Ovary (tissue), 9 donors: ENCODE measurements around the gene IPCEF1. TPM values are rescaled to one million over a fixed set of nuclear protein-coding genes. Genes with fewer than 3 reads are reported as not detected.

Experiments
- DNase-seq, 5 donors: peaks; one replicate each; pipeline ENCODE4 v3.0.0-alpha.2; 2019 to 2020
- H3K27ac ChIP-seq, 2 donors: fragments of 200-600 bp; one replicate each; pipeline versions ENCODE4 v1.5.1 to v1.8.0; 2019 to 2022
- H3K27me3 ChIP-seq: fragments of 200-600 bp; one replicate; pipeline ENCODE4 v1.8.0; 2022
- H3K36me3 ChIP-seq: fragments of 200-600 bp; sonication (generic); one replicate; pipeline ENCODE4 v1.5.1; 2019
- H3K4me1 ChIP-seq: one replicate; pipeline ENCODE4 v1.8.1; 2013; ENCODE audit warnings: mild to moderate bottlenecking, moderate library complexity; ENCODE audit not compliant: insufficient read depth
- H3K4me3 ChIP-seq: fragments of 200-600 bp; sonication (generic); one replicate; pipeline ENCODE4 v1.5.1; 2017
- H3K9me3 ChIP-seq, 2 donors: fragments of 200-600 bp in 1 of 2; sonication (generic) in 1 of 2; one replicate each; pipeline versions ENCODE4 v1.5.1 to v1.8.1; 2013 to 2019; ENCODE audit warnings: mild to moderate bottlenecking in 1 of 2, moderate library complexity in 1 of 2
- EP300 ChIP-seq: sonication (generic); formaldehyde crosslinking; IDR thresholded peaks from one replicate; pipeline ENCODE4 v1.6.1; 2017; ENCODE audit warnings: antibody characterized with exemption
- POLR2A ChIP-seq: fragments of 450-650 bp; IDR thresholded peaks from one replicate; pipeline ENCODE4 v1.6.1; 2017; ENCODE audit warnings: antibody characterized with exemption, mild to moderate bottlenecking, moderate library complexity
- WGBS, 3 donors: extraction: QIAGEN DNeasy Blood & Tissue Kit in 1 of 3; methylation state at CpG; one replicate each; pipeline versions ENCODE4 v1.1.5 to v1.1.7; 2013 to 2017; 5-methylcytosine and 5-hydroxymethylcytosine counted together
- intact Hi-C, 4 donors: fragments of 100-400 bp; cut with DNase I; formaldehyde crosslinking; loops; one replicate each; pipeline versions ENCODE4 v1.11.0 to v1.15.1; 2022 to 2023
- polyA plus RNA-seq, 2 donors: library from polyadenylated mRNA; stranded (reverse); fragments of 200-250 nt in 1 of 2; fragments of 350-450 nt in 1 of 2; fragmentation: Illumina TruSeq in 1 of 2; extraction: RNeasy Lipid Tissue Mini Kit (QIAGEN cat#74804) in 1 of 2; gene quantifications; one replicate each; pipeline ENCODE4 v1.2.3, GENCODE V29; 2013 to 2014
- total RNA-seq, 7 donors: library from RNA; depleted of rRNA in 2 of 7; stranded (reverse); fragments of >200 nt in 2 of 7; fragmentation: NEBNext Ultra II Directional in 3 of 7; extraction: Animal tissue kit (Norgen Biotek cat#: 25700) in 3 of 7; gene quantifications; one replicate each; pipeline versions ENCODE4 v1.1.0 to v1.2.4, GENCODE V29; 2016 to 2023
- TF ChIP-seq, protein P1 (sequence below), 3 donors: fragments of 450-650 bp in 2 of 3; fragments of 200-600 bp in 1 of 3; IDR thresholded peaks; one replicate each; pipeline versions ENCODE4 v1.5.1 to v1.8.0; 2016 to 2022; ENCODE audit warnings: antibody characterized with exemption in 3 of 3, mild to moderate bottlenecking in 1 of 3
- donor health status: DM: no; HTN: no; CAD: no; lungs with moderate emphysema.
- donor health status: DM: no; HTN: no; CAD: no.
- donor health status: Bipolar disorder and iron deficiency.
- donor health status: DM: yes; HTN: yes; CAD: no.
- donor health status: DM: no; HTN: no; CAD: no.
- donor health status: DM: yes; HTN: yes; CAD: no.

IPCEF1 gene
- total and polyA plus RNA-seq, 9 donors = 1.3 to 3.4 (median 1.9) TPM

DNA sequence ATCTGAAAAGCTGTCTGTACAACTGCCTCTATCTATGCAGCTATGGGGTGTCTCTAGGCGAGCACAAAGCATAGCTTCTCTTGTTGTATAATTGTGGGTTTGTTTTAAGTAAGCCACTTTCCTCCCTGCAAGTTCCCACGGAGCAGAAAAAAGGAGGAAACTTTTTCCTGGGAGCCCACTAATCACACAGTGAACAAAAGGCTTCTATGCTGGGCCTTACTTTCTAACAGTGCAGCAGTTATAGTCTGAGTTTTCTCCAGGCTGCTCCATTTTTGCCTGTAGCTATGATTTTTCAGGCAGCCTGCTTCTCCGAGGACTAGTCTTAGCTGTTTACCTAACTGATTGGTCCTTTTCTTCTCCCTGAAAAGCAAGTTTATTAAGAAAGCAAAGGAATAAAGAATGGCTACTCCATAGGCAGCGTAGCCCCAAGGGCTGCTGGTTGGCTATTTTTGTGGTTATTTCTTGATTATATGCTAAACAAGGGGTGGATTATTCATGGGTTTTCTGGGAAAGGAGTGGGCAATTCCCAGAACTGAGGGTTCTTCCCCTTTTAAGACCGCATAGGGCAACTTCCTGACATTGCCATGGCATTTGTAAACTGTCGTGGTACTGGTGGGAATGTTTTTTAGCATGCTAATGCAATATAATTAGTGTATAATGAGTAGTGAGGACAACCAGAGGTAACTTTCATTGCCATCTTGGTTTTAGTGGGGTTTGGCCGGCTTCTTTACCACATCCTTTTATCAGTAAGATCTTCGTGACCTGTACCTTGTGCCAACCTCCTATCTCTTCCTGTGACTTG, 233.2 kb downstream of the IPCEF1 start:
- Histone ChIP-seq H3K27ac (no peak overlapping the region), H3K4me3 (no peak overlapping the region), H3K4me1 (no peaks in the 10 kb centered on the region), H3K9me3 (no peaks in the 10 kb centered on the region), H3K27me3 (no peaks in the 10 kb centered on the region), H3K36me3 (no peaks in the 10 kb centered on the region)
- intact Hi-C loops = no loop called here
- no peak for DNase-seq
- WGBS, 3 donors = 71 to 75% (median 73%) methylated on average over 8 of the region's 8 CpGs
- TF ChIP-seq EP300 = no peak
- TF ChIP-seq POLR2A = no peak
- TF ChIP-seq, protein P1, sequence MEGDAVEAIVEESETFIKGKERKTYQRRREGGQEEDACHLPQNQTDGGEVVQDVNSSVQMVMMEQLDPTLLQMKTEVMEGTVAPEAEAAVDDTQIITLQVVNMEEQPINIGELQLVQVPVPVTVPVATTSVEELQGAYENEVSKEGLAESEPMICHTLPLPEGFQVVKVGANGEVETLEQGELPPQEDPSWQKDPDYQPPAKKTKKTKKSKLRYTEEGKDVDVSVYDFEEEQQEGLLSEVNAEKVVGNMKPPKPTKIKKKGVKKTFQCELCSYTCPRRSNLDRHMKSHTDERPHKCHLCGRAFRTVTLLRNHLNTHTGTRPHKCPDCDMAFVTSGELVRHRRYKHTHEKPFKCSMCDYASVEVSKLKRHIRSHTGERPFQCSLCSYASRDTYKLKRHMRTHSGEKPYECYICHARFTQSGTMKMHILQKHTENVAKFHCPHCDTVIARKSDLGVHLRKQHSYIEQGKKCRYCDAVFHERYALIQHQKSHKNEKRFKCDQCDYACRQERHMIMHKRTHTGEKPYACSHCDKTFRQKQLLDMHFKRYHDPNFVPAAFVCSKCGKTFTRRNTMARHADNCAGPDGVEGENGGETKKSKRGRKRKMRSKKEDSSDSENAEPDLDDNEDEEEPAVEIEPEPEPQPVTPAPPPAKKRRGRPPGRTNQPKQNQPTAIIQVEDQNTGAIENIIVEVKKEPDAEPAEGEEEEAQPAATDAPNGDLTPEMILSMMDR (IDR thresholded peaks at IDR 0.05) = no peak

DNA sequence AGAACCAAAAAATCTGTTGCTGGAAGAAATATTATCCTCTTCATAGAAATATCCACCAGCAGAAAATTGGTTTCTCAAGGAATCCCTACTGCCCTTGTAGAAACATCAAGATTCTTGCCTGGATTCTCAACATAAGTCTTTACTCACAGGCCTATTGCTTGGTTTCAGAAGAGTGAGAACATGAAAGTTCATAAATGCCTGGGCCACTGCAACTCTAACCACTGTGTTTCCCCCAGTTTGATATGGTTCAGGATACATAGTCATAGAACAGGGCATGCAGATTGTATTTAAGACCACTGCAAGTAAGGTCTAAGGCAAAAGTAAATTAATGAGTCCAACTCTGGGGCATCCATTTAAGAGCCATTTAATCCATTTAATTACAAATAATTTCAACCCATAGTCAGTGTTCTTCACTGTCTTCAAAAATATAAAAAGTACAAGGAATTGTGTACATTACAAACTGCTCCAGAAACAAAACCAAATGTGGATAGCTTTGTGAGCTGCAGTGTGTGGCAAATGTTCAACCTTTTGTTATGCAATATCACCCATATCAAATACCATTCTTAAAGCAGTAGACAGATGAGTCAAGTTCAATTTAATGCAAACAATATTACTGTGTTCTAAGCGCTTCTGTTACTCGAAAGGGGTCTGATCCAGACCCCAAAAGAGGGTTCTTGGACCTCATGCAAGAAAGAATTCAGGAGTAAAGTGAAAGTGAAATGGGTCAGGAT, 234.2 kb downstream of the IPCEF1 start:
- Histone ChIP-seq H3K4me1 (no peaks in the 10 kb centered on the region), H3K27ac (no peak overlapping the region), H3K27me3 (no peaks in the 10 kb centered on the region), H3K9me3 (no peaks in the 10 kb centered on the region), H3K36me3 (no peaks in the 10 kb centered on the region), H3K4me3 (no peak overlapping the region)
- no peak for TF ChIP-seq POLR2A
- no peak for TF ChIP-seq EP300
- TF ChIP-seq, protein P1 (IDR thresholded peaks at IDR 0.05) = no peak
- DNase-seq = no peak
- intact Hi-C loops = no loop called here
- 86 to 99% (median 87%) methylated on average over 2 of the region's 2 CpGs for WGBS, 3 donors

DNA sequence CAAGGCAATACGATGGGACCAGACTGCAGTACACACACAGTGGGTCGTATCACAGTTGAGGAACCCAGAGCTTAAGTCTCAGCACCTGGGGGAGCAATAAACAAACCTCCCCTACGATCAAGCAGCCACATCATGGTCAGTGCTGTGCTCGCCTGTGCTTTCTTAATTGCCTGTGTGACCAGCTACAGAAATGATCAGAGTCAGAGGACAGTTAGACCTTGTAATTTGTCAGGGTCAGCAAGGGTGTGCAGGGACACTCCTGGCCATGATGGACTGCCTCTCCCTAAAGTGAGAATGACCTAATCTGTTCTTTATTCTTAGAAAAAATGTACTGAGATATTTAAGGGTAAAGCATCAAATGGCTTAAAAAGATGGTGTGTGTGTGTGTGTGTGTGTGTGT, 239.1 kb downstream of the IPCEF1 start:
- no peaks in the 10 kb centered on the region for H3K4me1 ChIP-seq
- no peak overlapping the region for H3K27ac ChIP-seq
- H3K36me3 ChIP-seq = no peaks in the 10 kb centered on the region
- no peak overlapping the region for H3K4me3 ChIP-seq
- no peaks in the 10 kb centered on the region for H3K9me3 ChIP-seq
- H3K27me3 ChIP-seq = no peaks in the 10 kb centered on the region
- no peak for DNase-seq
- TF ChIP-seq EP300 (no peak), POLR2A (no peak)
- TF ChIP-seq, protein P1 (IDR thresholded peaks at IDR 0.05) = no peak
- WGBS, 3 donors = 46 to 62% (median 57%) methylated on average over 4 of the region's 4 CpGs
- intact Hi-C loops = no loop called here

DNA sequence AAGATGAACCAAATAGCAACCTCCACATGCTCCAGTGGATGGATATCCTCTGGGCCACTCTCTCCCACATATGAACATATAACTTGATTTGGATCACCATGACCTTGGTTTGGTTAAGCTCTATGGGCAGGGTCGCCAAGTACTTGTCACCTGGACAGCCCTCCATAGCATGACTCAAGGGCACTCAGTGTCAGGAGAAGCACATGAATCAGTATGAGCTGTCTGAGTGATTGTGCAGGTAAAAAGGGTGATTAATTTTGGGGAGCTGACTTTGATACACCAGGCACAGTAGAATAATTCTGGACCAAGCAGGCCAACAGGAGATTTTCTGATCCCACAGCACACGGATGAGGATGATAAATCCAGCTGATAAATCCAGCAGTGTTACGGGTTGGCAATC, 243.2 kb downstream of the IPCEF1 start:
- Histone ChIP-seq H3K9me3 (no peaks in the 10 kb centered on the region), H3K36me3 (no peaks in the 10 kb centered on the region), H3K4me1 (no peaks in the 10 kb centered on the region), H3K27me3 (no peaks in the 10 kb centered on the region), H3K4me3 (no peak overlapping the region), H3K27ac (no peak overlapping the region)
- WGBS, 3 donors = 78 to 89% (median 82%) methylated on average over 3 of the region's 3 CpGs
- intact Hi-C loops = no loop called here
- TF ChIP-seq EP300 (no peak), POLR2A (no peak)
- TF ChIP-seq, protein P1 (IDR thresholded peaks at IDR 0.05) = no peak
- no peak for DNase-seq
